ENCODE data around the gene CD55. TPM values are rescaled to one million over a fixed set of nuclear protein-coding genes. Genes with fewer than 3 reads are reported as not detected.

CD55 gene
- polyA plus RNA-seq, 3 donors from 2014 or later = 63.9 to 122 (median 84.6) TPM

- Mint-ChIP-seq H3K27ac (peak overlapping the region in 2 of 6 donors; percentile 20 to 28), H3K4me1 (peaks cover 35 to 59% of the 10 kb centered on the region in 2 donors), H3K4me3 (peak overlapping the region; percentile 6 to 61 (median 31)), H3K36me3 (peaks cover 28 to 38% (median 36%) of the 10 kb centered on the region in 3 donors), H3K27me3 (ENCODE audit: low read depth in 3 of 3) (peaks cover 11 to 18% (median 18%) of the 10 kb centered on the region in 3 donors), H3K9me3 (no peaks in the 10 kb centered on the region)
- DNase-seq = no peak
Observed at GRCh38 chr1:207323425-207324225, 2.1 kb downstream of the CD55 start.

- no peak overlapping the region for H3K4me3 Mint-ChIP-seq
- peaks cover 0 to under 1% (median 0%) of the 10 kb centered on the region in 6 donors for H3K9me3 Mint-ChIP-seq
- H3K4me1 Mint-ChIP-seq = peaks cover 10 to 31% of the 10 kb centered on the region in 2 donors
Observed at GRCh38 chr1:207328004-207328403, 6.5 kb downstream of the CD55 start.

DNA sequence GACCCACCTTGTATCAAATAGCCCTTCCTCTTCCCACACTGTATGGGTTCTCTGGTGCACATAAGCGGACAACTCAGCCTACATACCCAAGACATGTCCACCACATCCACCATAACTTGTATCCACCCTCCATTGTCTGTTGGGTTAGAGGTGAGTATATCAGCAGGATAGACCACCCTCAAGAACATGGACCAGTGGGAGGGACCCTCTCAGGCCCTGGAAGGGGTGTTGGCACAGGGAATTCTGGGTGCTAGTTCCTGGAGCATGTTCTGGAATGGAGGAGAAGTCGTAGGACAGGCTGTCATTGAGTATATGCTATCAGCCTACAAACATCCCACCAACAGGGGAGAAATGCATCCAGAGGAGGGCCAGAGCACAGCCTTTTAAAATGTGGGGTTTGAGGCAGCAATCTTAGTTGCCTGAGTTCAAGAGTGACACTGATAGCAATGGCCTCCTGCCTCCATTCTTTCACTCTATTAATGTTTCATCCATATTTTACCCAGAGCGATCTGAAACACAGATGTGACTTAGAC, 7.5 kb downstream of the CD55 start:
- H3K36me3 Mint-ChIP-seq = peaks cover 48 to 71% (median 56%) of the 10 kb centered on the region in 3 donors
- no peak overlapping the region for H3K27ac Mint-ChIP-seq
- DNase-seq = no peak
- H3K27me3 Mint-ChIP-seq (ENCODE audit: low read depth in 3 of 3) = peaks cover 0 to 7% (median 2%) of the 10 kb centered on the region in 3 donors
- H3K4me1 Mint-ChIP-seq = peaks cover 6 to 31% of the 10 kb centered on the region in 2 donors
- H3K4me3 Mint-ChIP-seq = no peak overlapping the region
- H3K9me3 Mint-ChIP-seq = peaks cover 0 to 10% (median 4%) of the 10 kb centered on the region in 6 donors

More at GRCh38 chr1:207328004-207328403, 6.5 kb downstream of the CD55 start:
- Mint-ChIP-seq H3K27ac (peak overlapping the region in 2 of 6 donors; percentile 1 to 43), H3K27me3 (ENCODE audit: low read depth in 3 of 3) (peaks cover 0 to 4% (median 2%) of the 10 kb centered on the region in 3 donors), H3K36me3 (peaks cover 42 to 66% (median 51%) of the 10 kb centered on the region in 3 donors)
- DNase-seq = no peak

DNA sequence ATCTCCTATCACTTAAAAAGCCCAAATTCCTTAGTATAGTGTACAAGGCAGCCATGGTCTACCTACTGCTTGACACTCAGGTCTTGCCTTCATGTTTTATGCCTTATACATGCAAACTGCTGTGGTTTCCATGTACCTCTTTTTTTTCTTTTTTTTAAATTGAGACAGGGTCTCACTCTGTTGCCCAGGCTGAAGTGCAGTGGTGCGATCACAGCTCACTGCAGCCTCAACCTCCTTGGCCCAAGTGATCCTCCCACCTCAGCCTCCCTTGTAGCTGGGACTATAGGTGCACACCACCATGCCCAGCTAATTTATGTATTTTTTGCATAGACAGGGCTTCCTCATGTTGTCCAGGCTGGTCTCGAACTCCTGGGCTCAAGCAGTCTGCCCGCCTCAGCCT, 8.0 kb downstream of the CD55 start:
- DNase-seq = no peak
- peaks cover 2 to 7% (median 4%) of the 10 kb centered on the region in 3 donors for H3K27me3 Mint-ChIP-seq (ENCODE audit: low read depth in 3 of 3)
- H3K4me1 Mint-ChIP-seq = peaks cover 8 to 32% of the 10 kb centered on the region in 2 donors
- H3K36me3 Mint-ChIP-seq = peaks cover 43 to 69% (median 56%) of the 10 kb centered on the region in 3 donors
- H3K4me3 Mint-ChIP-seq = no peak overlapping the region
- no peak overlapping the region for H3K27ac Mint-ChIP-seq
- peaks cover 0 to 10% (median 5%) of the 10 kb centered on the region in 6 donors for H3K9me3 Mint-ChIP-seq

DNA sequence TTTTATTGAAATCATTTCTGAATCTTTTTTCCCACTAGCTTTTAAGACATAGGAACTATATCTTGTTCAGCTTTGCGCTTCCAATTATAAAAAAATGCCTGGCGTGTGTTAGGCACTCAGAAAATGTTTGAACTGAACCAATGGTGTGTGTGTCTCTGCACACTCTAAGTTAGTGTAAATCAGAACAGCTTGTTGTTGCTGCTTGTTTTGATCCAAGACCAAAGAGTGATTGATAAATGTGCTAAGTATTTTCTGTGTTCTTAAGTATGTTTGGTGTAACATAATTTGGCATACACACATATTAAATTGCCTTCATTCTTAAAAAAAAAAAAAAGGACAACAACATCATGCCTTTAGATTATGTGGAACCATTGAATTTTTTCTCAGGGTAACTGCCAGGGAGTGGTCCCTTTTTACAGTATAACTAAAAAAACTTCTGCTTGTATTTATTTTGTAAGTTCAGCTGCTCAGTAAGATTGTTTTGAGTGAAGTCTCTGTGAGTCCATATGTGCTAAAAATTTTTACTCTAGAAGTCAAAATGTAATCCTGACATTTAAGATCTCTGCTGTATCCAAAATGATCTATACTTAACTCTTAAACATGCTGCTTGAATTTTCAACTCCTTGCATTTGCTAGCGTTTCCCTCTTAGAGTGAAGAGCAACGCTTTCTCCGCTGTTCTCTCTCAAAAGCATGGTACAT, 8.7 kb downstream of the CD55 start:
- Mint-ChIP-seq H3K27ac (peak overlapping the region in 1 of 6 donors; percentile 26), H3K36me3 (peaks cover 43 to 72% (median 57%) of the 10 kb centered on the region in 3 donors), H3K27me3 (ENCODE audit: low read depth in 3 of 3) (peaks cover 4 to 7% (median 5%) of the 10 kb centered on the region in 3 donors), H3K4me3 (no peak overlapping the region), H3K9me3 (peaks cover 0 to 10% (median 5%) of the 10 kb centered on the region in 6 donors), H3K4me1 (peaks cover 15 to 39% of the 10 kb centered on the region in 2 donors)
- DNase-seq = no peak

GRCh38 chr1:207331354-207332313, 10.2 kb downstream of the CD55 start:
- Mint-ChIP-seq H3K27me3 (ENCODE audit: low read depth in 3 of 3) (peaks cover 7 to 11% (median 7%) of the 10 kb centered on the region in 3 donors), H3K4me1 (peaks cover 26 to 46% of the 10 kb centered on the region in 2 donors), H3K27ac (no peak overlapping the region), H3K4me3 (no peak overlapping the region), H3K36me3 (peaks cover 36 to 61% (median 48%) of the 10 kb centered on the region in 3 donors), H3K9me3 (peaks cover 0 to 10% (median 5%) of the 10 kb centered on the region in 6 donors)
- no peak for DNase-seq

DNA sequence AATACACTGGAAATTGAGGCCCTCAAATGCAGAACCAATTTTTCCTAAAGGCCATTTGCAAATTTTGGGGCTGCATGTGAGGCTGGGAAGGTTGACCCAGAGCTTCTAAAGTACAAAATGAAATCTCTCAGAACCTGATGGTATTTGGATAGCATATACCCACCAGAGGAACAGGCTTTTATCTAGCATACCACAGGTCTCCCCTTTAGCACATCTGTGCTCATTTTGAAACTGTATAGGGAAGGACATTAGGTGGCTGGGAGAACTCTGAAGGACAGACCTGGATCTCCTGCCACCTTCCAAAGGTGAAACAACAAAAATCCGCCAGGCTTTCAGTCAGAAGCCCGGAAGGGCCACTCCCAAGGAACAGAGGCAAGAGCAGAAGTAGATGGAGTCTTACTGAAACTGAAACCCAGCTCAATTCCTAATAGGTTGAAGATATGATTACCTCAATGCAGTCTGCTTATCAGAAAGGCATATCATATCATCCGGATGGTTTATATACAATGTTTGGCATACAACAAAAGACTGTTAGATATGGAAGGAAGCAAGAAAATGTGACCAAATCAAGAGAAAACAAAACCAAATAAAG, 11.6 kb downstream of the CD55 start:
- peak overlapping the region in 2 of 5 donors; percentile 8 to 41 for H3K4me3 Mint-ChIP-seq
- H3K27ac Mint-ChIP-seq = peak overlapping the region in 5 of 6 donors; percentile 19 to 75 (median 36)
- peaks cover 0 to 10% (median 5%) of the 10 kb centered on the region in 6 donors for H3K9me3 Mint-ChIP-seq
- H3K27me3 Mint-ChIP-seq (ENCODE audit: low read depth in 3 of 3) = peaks cover 9 to 14% (median 13%) of the 10 kb centered on the region in 3 donors
- H3K4me1 Mint-ChIP-seq = peaks cover 40 to 53% of the 10 kb centered on the region in 2 donors
- no peak for DNase-seq
- H3K36me3 Mint-ChIP-seq = peaks cover 27 to 54% (median 41%) of the 10 kb centered on the region in 3 donors

DNA sequence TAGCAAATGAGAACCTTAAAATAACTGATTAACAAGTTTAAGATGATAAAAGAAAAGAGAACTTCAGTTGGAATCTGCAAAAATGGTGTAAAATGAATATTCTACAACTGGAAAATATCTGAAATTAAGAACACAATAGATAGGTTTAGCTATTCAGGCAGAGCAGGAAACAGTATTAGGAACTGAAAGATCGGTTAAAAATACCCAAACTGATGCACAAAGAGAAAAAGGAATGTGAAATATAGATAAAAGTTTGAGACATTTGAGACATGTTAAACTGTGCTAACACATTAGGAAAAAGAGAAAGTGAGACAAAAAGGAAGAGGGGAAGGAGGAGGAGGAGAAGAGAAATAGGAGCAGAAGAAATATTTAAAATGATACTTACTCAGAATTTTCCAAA, 12.1 kb downstream of the CD55 start:
- no peak for DNase-seq
- peaks cover 40 to 58% of the 10 kb centered on the region in 2 donors for H3K4me1 Mint-ChIP-seq
- peaks cover 0 to 10% (median 5%) of the 10 kb centered on the region in 6 donors for H3K9me3 Mint-ChIP-seq
- H3K27me3 Mint-ChIP-seq (ENCODE audit: low read depth in 3 of 3) = peaks cover 9 to 14% (median 13%) of the 10 kb centered on the region in 3 donors
- H3K27ac Mint-ChIP-seq = peak overlapping the region in 5 of 6 donors; percentile 14 to 85 (median 44)
- H3K4me3 Mint-ChIP-seq = peak overlapping the region in 2 of 5 donors; percentile 5 to 15
- H3K36me3 Mint-ChIP-seq = peaks cover 23 to 49% (median 36%) of the 10 kb centered on the region in 3 donors

- Mint-ChIP-seq H3K27ac (peak overlapping the region; percentile 51 to 92 (median 86)), H3K9me3 (peaks cover 0 to 10% (median 5%) of the 10 kb centered on the region in 6 donors), H3K36me3 (peaks cover 16 to 42% (median 33%) of the 10 kb centered on the region in 3 donors), H3K4me1 (peaks cover 40 to 61% of the 10 kb centered on the region in 2 donors), H3K4me3 (peak overlapping the region in 1 of 5 donors; percentile 48), H3K27me3 (ENCODE audit: low read depth in 3 of 3) (peaks cover 9 to 13% (median 11%) of the 10 kb centered on the region in 3 donors)
- no peak for DNase-seq
Observed at GRCh38 chr1:207334337-207334736, 12.9 kb downstream of the CD55 start.

DNA sequence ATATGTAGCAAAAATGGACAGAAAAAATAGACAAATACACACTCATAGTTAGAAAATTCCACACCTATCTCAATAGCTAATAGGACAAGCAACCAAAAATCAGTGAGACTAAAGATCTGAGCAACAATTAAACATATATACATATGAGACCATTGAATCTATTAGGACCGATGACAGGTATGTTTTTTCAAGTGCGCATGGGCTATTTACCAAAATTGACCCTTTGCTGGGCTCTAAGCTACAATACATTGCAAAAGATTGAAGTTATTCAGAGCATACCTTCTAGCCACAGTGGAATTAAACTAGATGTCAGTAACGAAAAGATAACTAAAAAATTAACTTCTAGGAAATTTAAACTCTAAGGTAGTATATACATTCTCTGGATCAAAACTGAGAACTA, 13.7 kb downstream of the CD55 start:
- H3K36me3 Mint-ChIP-seq = peaks cover 19 to 39% (median 31%) of the 10 kb centered on the region in 3 donors

DNA sequence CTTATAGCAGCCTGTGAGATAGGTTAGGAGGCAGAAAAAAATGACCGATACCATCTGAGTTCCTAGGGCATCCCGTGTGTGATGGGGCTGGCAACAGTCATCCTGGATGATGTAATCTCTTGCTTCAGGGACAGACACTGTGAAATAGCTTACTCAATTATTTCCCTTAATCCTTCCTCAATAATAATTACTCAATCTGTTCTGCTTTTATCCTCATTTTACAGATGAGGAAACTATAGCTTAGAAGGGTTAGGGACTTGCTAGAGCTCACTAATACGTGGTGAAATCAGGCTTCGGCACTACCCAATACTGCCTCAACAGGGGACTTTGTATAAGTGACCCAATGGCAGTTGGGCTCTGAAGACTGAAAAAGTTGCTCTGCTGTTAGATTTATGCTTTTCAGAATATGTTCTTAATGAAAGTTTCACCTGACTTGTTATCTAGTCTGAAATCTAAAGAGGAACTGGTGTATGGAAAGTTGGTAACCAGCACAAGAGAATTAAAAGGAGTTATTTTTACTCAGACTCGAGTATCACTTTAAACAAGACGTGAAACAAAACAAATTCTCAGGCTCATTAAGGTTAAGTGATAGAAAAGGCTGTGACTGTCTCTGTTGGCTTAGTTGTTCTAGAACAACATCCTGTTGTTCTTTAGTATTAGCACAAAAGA, 14.4 kb downstream of the CD55 start:
- H3K9me3 Mint-ChIP-seq = peaks cover 0 to 10% (median 5%) of the 10 kb centered on the region in 6 donors
- no peak for DNase-seq
- H3K4me1 Mint-ChIP-seq = peaks cover 40 to 71% of the 10 kb centered on the region in 2 donors
- H3K27me3 Mint-ChIP-seq (ENCODE audit: low read depth in 3 of 3) = peaks cover 9 to 11% (median 11%) of the 10 kb centered on the region in 3 donors
- H3K36me3 Mint-ChIP-seq = peaks cover 14 to 38% (median 30%) of the 10 kb centered on the region in 3 donors
- peak overlapping the region; percentile 86 to 96 (median 90) for H3K27ac Mint-ChIP-seq
- peak overlapping the region; percentile 36 to 72 (median 61) for H3K4me3 Mint-ChIP-seq

More for the DNA sequence above, 13.7 kb downstream of the CD55 start:
- Mint-ChIP-seq H3K4me1 (peaks cover 40 to 68% of the 10 kb centered on the region in 2 donors), H3K9me3 (peaks cover 0 to 10% (median 5%) of the 10 kb centered on the region in 6 donors), H3K4me3 (peak overlapping the region in 2 of 5 donors; percentile 13 to 61), H3K27ac (peak overlapping the region; percentile 57 to 92 (median 86)), H3K27me3 (ENCODE audit: low read depth in 3 of 3) (peaks cover 9 to 11% (median 11%) of the 10 kb centered on the region in 3 donors)
- no peak for DNase-seq

All from immature natural killer cell (primary cell).